HEK293 (cell line): Measurements from ENCODE around the gene ERBB4.

Source experiments
- CTCF ChIA-PET: fragments of 350-600 bp; formaldehyde crosslinking; extraction: SDS; loops from one replicate; lab custom pipeline; 2021; ENCODE audit warnings: antibody characterized with exemption; lab: Yijun Ruan, JAX
- POLR2A ChIA-PET: fragments of 300-600 bp; formaldehyde crosslinking; extraction: SDS; loops from one replicate; lab custom pipeline; 2020; ENCODE audit warnings: antibody characterized with exemption, inconsistent platforms; lab: Yijun Ruan, JAX
- H3K27ac ChIP-seq: fragments of 200-500 bp; sonication (Bioruptor generic); 2 replicates; pipeline ENCODE4 v1.5.1; 2014; ENCODE audit warnings: low read depth, low read length, control low read depth, inconsistent platforms; ENCODE audit errors: extremely low read depth
- H3K36me3 ChIP-seq, 2 experiments: fragments of 200-500 bp in 1 of 2; sonication (Bioruptor generic) in 1 of 2; 1 replicate in 1 of 2; 2 replicates in 1 of 2; pipeline ENCODE4 v1.5.1; 2014 to 2017; ENCODE audit warnings: inconsistent platforms in 2 of 2, low read length in 2 of 2; ENCODE audit not compliant: control insufficient read depth in 2 of 2, insufficient read depth in 1 of 2
- H3K4me1 ChIP-seq: fragments of 200-500 bp; sonication (Bioruptor generic); 2 replicates; pipeline ENCODE4 v1.5.1; 2014; ENCODE audit warnings: mild to moderate bottlenecking, low read length, inconsistent platforms; ENCODE audit not compliant: control insufficient read depth, insufficient read depth
- H3K4me3 ChIP-seq: 2 replicates; pipeline ENCODE4 v1.5.1; 2011; ENCODE audit warnings: low read depth, mild to moderate bottlenecking, control low read depth, low read length, moderate library complexity
- H3K9me3 ChIP-seq: fragments of 200-500 bp; sonication (Bioruptor generic); 2 replicates; pipeline ENCODE4 v1.5.1; 2014; ENCODE audit warnings: low read depth, low read length, inconsistent platforms; ENCODE audit not compliant: control insufficient read depth, insufficient read depth
- EGR2 ChIP-seq: fragments of 450-650 bp; formaldehyde crosslinking; IDR thresholded peaks from 2 replicates; pipeline ENCODE4 v1.5.1; 2016; ENCODE audit warnings: low read depth, missing biosample characterization, missing genetic modification characterization
- KLF9 ChIP-seq: fragments of 450-650 bp; formaldehyde crosslinking; IDR thresholded peaks from 2 replicates; pipeline ENCODE4 v1.5.1; 2016; ENCODE audit warnings: missing biosample characterization, missing genetic modification characterization, low read depth
- MZF1 ChIP-seq: fragments of 450-650 bp; formaldehyde crosslinking; IDR thresholded peaks from 2 replicates; pipeline ENCODE4 v1.5.1; 2017; ENCODE audit warnings: missing biosample characterization, missing genetic modification characterization, borderline replicate concordance
- PATZ1 ChIP-seq: fragments of 450-650 bp; formaldehyde crosslinking; IDR thresholded peaks from 2 replicates; pipeline ENCODE4 v1.5.1; 2016; ENCODE audit warnings: missing biosample characterization, missing genetic modification characterization
- TCF7L2 ChIP-seq: IDR thresholded peaks from 2 replicates; pipeline ENCODE4 v1.6.1; 2011; ENCODE audit warnings: low read depth, mild to moderate bottlenecking, inconsistent platforms, low read length, moderate library complexity, borderline replicate concordance
- YY2 ChIP-seq: fragments of 450-650 bp; formaldehyde crosslinking; IDR thresholded peaks from 2 replicates; pipeline ENCODE4 v1.5.1; 2016; ENCODE audit warnings: missing biosample characterization, missing genetic modification characterization
- ZBTB11 ChIP-seq: fragments of 450-650 bp; formaldehyde crosslinking; conservative IDR thresholded peaks from 2 replicates; pipeline ENCODE4 v1.5.1; 2016; ENCODE audit warnings: low read depth, missing biosample characterization, missing genetic modification characterization
- ZBTB44 ChIP-seq: fragments of 450-650 bp; IDR thresholded peaks from 2 replicates; pipeline ENCODE4 v1.5.1; 2018; ENCODE audit warnings: missing biosample characterization, mild to moderate bottlenecking, missing genetic modification characterization
- ZNF211 ChIP-seq: fragments of 450-650 bp; formaldehyde crosslinking; IDR thresholded peaks from 2 replicates; pipeline ENCODE4 v1.5.1; 2016; ENCODE audit warnings: low read depth, missing biosample characterization, missing genetic modification characterization
- ZNF280C ChIP-seq: fragments of 450-650 bp; formaldehyde crosslinking; IDR thresholded peaks from 2 replicates; pipeline ENCODE4 v1.5.1; 2016; ENCODE audit warnings: missing biosample characterization, missing genetic modification characterization
- ZNF311 ChIP-seq: fragments of 450-650 bp; formaldehyde crosslinking; IDR thresholded peaks from 2 replicates; pipeline ENCODE4 v1.5.1; 2017; ENCODE audit warnings: missing biosample characterization, missing genetic modification characterization, borderline replicate concordance
- ZNF488 ChIP-seq: fragments of 450-650 bp; formaldehyde crosslinking; IDR thresholded peaks from 2 replicates; pipeline ENCODE4 v1.5.1; 2016; ENCODE audit warnings: missing biosample characterization, missing genetic modification characterization
- ZNF529 ChIP-seq: fragments of 450-650 bp; formaldehyde crosslinking; IDR thresholded peaks from 2 replicates; pipeline ENCODE4 v1.5.1; 2017; ENCODE audit warnings: missing genetic modification characterization, missing biosample characterization; ENCODE audit not compliant: insufficient replicate concordance
- ZNF707 ChIP-seq: fragments of 450-650 bp; formaldehyde crosslinking; IDR thresholded peaks from 2 replicates; pipeline ENCODE4 v1.5.1; 2016; ENCODE audit warnings: missing biosample characterization, missing genetic modification characterization
- ZSCAN4 ChIP-seq: fragments of 450-650 bp; formaldehyde crosslinking; IDR thresholded peaks from 2 replicates; pipeline ENCODE4 v1.5.1; 2017; ENCODE audit warnings: missing biosample characterization, missing genetic modification characterization
- ZXDB ChIP-seq: fragments of 450-650 bp; formaldehyde crosslinking; IDR thresholded peaks from 2 replicates; pipeline ENCODE4 v1.5.1; 2016; ENCODE audit warnings: missing biosample characterization, missing genetic modification characterization

The ERBB4 gene

GRCh38 chr2:212345966-212346365 lies 192.6 kb downstream of the ERBB4 start:
- Histone ChIP-seq H3K27ac (no peak overlapping the region), H3K4me1 (no peaks in the 10 kb centered on the region), H3K36me3 (no peaks in the 10 kb centered on the region), H3K4me3 (no peak overlapping the region), H3K9me3 (no peaks in the 10 kb centered on the region; the same call in 1 of the 2 replicates)
- no peak for TF ChIP-seq TCF7L2
- TF ChIP-seq MZF1 (tag by site-specific recombination), result no peak
- no peak for TF ChIP-seq KLF9 (tag by site-specific recombination)
- no peak for TF ChIP-seq ZNF211 (tag by site-specific recombination)
- TF ChIP-seq ZNF488, result no peak
- TF ChIP-seq ZNF529 (tag by site-specific recombination), result no peak
- TF ChIP-seq ZNF311 (tag by site-specific recombination), result no peak
- TF ChIP-seq YY2, result no peak
- TF ChIP-seq ZBTB11 (tag by site-specific recombination), result no peak
- TF ChIP-seq ZNF707, result no peak
- no peak for TF ChIP-seq ZNF280C (tag by site-specific recombination)
- no peak for TF ChIP-seq EGR2
- TF ChIP-seq PATZ1 (tag by site-specific recombination), result no peak
- ChIA-PET POLR2A (no interaction called here), CTCF (interaction anchor here (0.5 kb wide), 1 partner anchor 12 kb away, joined by 4 read pairs; no protein-coding TSS in a partner anchor)

GRCh38 chr2:212344131-212344530 lies 194.5 kb downstream of the ERBB4 start:
- Histone ChIP-seq H3K4me1 (no peaks in the 10 kb centered on the region), H3K4me3 (no peak overlapping the region), H3K36me3 (no peaks in the 10 kb centered on the region), H3K27ac (no peak overlapping the region), H3K9me3 (no peaks in the 10 kb centered on the region; the same call in 1 of the 2 replicates)
- ChIA-PET CTCF (no interaction called here), POLR2A (no interaction called here)
- TF ChIP-seq ZBTB44 (no peak), ZXDB (tag by site-specific recombination) (no peak), ZSCAN4 (tag by site-specific recombination) (0 out of 2 replicates have a peak, but pooled peaks have one; percentile 25)
